ENCODE data around the gene RC3H1. TPM values are rescaled to one million over a fixed set of nuclear protein-coding genes. Genes with fewer than 3 reads are reported as not detected.

The RC3H1 gene
- total and polyA plus RNA-seq, 2 of the 13 experiments (the other 11 are each of a cell fraction or from before 2014, with no cell fraction given): 11.2 to 19.6 TPM

- TF ChIP-seq SRSF1 (optimal IDR thresholded peaks at IDR 0.05; ENCODE audit: low read depth, low read length) (peak; percentile 24), GMEB1 (CRISPR knock-in tag; IDR thresholded peaks at IDR 0.05; ENCODE audit: borderline replicate concordance) (no peak), KLF6 (CRISPR knock-in tag; IDR thresholded peaks at IDR 0.05) (no peak), MED1 (CRISPR knock-in tag; IDR thresholded peaks at IDR 0.05) (no peak), ZNF205 (CRISPR knock-in tag; IDR thresholded peaks at IDR 0.05) (no peak), ZNF512 (CRISPR knock-in tag; IDR thresholded peaks at IDR 0.05) (no peak), ZNF513 (CRISPR knock-in tag; conservative IDR thresholded peaks at IDR 0.05) (no peak), RFX5 (IDR thresholded peaks at IDR 0.05; ENCODE audit: low read depth, low read length) (no peak), NBN (conservative IDR thresholded peaks at IDR 0.05) (no peak), ATF1 (CRISPR knock-in tag; IDR thresholded peaks at IDR 0.05) (no peak), ZSCAN30 (CRISPR knock-in tag; IDR thresholded peaks at IDR 0.05) (no peak), CCAR2 (optimal IDR thresholded peaks at IDR 0.05; ENCODE audit: low read depth, low read length) (no peak), ZNF552 (CRISPR knock-in tag; IDR thresholded peaks at IDR 0.05; ENCODE audit: borderline replicate concordance) (no peak), JDP2 (CRISPR knock-in tag; IDR thresholded peaks at IDR 0.05; ENCODE audit: borderline replicate concordance) (no peak), GATAD2A (CRISPR knock-in tag; IDR thresholded peaks at IDR 0.05) (no peak), ZNF572 (CRISPR knock-in tag; IDR thresholded peaks at IDR 0.05) (no peak), POGK (CRISPR knock-in tag; conservative IDR thresholded peaks at IDR 0.05) (no peak), ZNF121 (CRISPR knock-in tag; IDR thresholded peaks at IDR 0.05) (0 out of 2 replicates have a peak, but pooled peaks have one; percentile 28), ZNF33B (CRISPR knock-in tag; IDR thresholded peaks at IDR 0.05) (peak; percentile 63; the same call in 1 of the 2 replicates), ZSCAN5A (CRISPR knock-in tag; IDR thresholded peaks at IDR 0.05; ENCODE audit: borderline replicate concordance) (no peak), SNAPC5 (CRISPR knock-in tag; IDR thresholded peaks at IDR 0.05; ENCODE audit: borderline replicate concordance) (no peak), ZNF629 (CRISPR knock-in tag; conservative IDR thresholded peaks at IDR 0.05) (no peak)
These were observed 522 bp downstream of the RC3H1 start (continued) for GRCh38 chr1:174021591-174022079.

Data from HepG2 (cell line).